Measurements from ENCODE around the gene TJP3. TPM values are rescaled to one million over a fixed set of nuclear protein-coding genes. Genes with fewer than 3 reads are reported as not detected.

Gene TJP3
- total RNA-seq, 1 donor from 2014 or later: 21.7 TPM

- Mint-ChIP-seq H3K27ac (no peak overlapping the region), H3K4me3 (no peak overlapping the region)
These were observed 2.2 kb downstream of the TJP3 start for GRCh38 chr19:3710265-3710812.

GRCh38 chr19:3712663-3713611, 4.8 kb downstream of the TJP3 start:
- no peak for DNase-seq (ENCODE audit: low spot score in 2 of 2, unreplicated experiment in 2 of 2)
- Mint-ChIP-seq H3K36me3 (no peaks in the 10 kb centered on the region), H3K4me1 (peaks cover 19% of the 10 kb centered on the region), H3K27me3 (ENCODE audit: low read depth) (no peaks in the 10 kb centered on the region), H3K27ac (peak overlapping the region; percentile 71), H3K9me3 (no peaks in the 10 kb centered on the region), H3K4me3 (no peak overlapping the region)
- no peak for TF ChIP-seq CTCF (IDR thresholded peaks at IDR 0.05; ENCODE audit: unreplicated experiment)

More at GRCh38 chr19:3710265-3710812, 2.2 kb downstream of the TJP3 start:
- Mint-ChIP-seq H3K9me3 (no peaks in the 10 kb centered on the region), H3K27me3 (ENCODE audit: low read depth) (no peaks in the 10 kb centered on the region), H3K4me1 (peaks cover 19% of the 10 kb centered on the region), H3K36me3 (no peaks in the 10 kb centered on the region)
- DNase-seq (ENCODE audit: low spot score in 2 of 2, unreplicated experiment in 2 of 2): no peak
- TF ChIP-seq CTCF (IDR thresholded peaks at IDR 0.05; ENCODE audit: unreplicated experiment): no peak

- DNase-seq (ENCODE audit: low spot score in 2 of 2, unreplicated experiment in 2 of 2): no peak
- TF ChIP-seq CTCF (IDR thresholded peaks at IDR 0.05; ENCODE audit: unreplicated experiment): no peak
- Mint-ChIP-seq H3K27me3 (ENCODE audit: low read depth) (peaks cover 6% of the 10 kb centered on the region), H3K4me3 (no peak overlapping the region), H3K4me1 (peaks cover 10% of the 10 kb centered on the region), H3K9me3 (no peaks in the 10 kb centered on the region), H3K27ac (no peak overlapping the region), H3K36me3 (no peaks in the 10 kb centered on the region)
These were observed 8.0 kb downstream of the TJP3 start for GRCh38 chr19:3716147-3716668.

GRCh38 chr19:3719868-3720267, 11.7 kb downstream of the TJP3 start:
- peaks cover 9% of the 10 kb centered on the region for H3K4me1 Mint-ChIP-seq
- H3K36me3 Mint-ChIP-seq: no peaks in the 10 kb centered on the region
- no peak overlapping the region for H3K4me3 Mint-ChIP-seq
- no peak for TF ChIP-seq CTCF (IDR thresholded peaks at IDR 0.05; ENCODE audit: unreplicated experiment)
- no peaks in the 10 kb centered on the region for H3K9me3 Mint-ChIP-seq
- H3K27me3 Mint-ChIP-seq (ENCODE audit: low read depth): peaks cover 20% of the 10 kb centered on the region
- DNase-seq (ENCODE audit: low spot score in 2 of 2, unreplicated experiment in 2 of 2): no peak
- H3K27ac Mint-ChIP-seq: no peak overlapping the region

- H3K4me3 Mint-ChIP-seq: no peak overlapping the region
- TF ChIP-seq CTCF (IDR thresholded peaks at IDR 0.05; ENCODE audit: unreplicated experiment): no peak
- no peaks in the 10 kb centered on the region for H3K36me3 Mint-ChIP-seq
- H3K9me3 Mint-ChIP-seq: no peaks in the 10 kb centered on the region
- no peak overlapping the region for H3K27ac Mint-ChIP-seq
- H3K4me1 Mint-ChIP-seq: peaks cover 9% of the 10 kb centered on the region
- H3K27me3 Mint-ChIP-seq (ENCODE audit: low read depth): peaks cover 20% of the 10 kb centered on the region
- DNase-seq (ENCODE audit: low spot score in 2 of 2, unreplicated experiment in 2 of 2): no peak
These were observed 12.2 kb downstream of the TJP3 start for GRCh38 chr19:3720349-3720917.
